ENCODE results near the gene RNF19B.

- no peak for TF ChIP-seq CTCF (IDR thresholded peaks at IDR 0.05 in 2 of 3, conservative IDR thresholded peaks at IDR 0.05 in 1 of 3; ENCODE audit: borderline replicate concordance in 1 of 3, insufficient read depth in 1 of 3, low read depth in 2 of 3, low read length in 2 of 3)
- TF ChIP-seq EGR1 (IDR thresholded peaks at IDR 0.05; ENCODE audit: low read depth) = no peak
- no peak for TF ChIP-seq FOSL1 (IDR thresholded peaks at IDR 0.05; ENCODE audit: low read depth)
These were observed 45.0 kb upstream of the RNF19B start for GRCh38 chr1:33009561-33009960.

Data from HCT116 (cell line).